Testis (tissue), 2 donors: ENCODE measurements around the gene IRGQ.

ENCODE experiments used
- CTCF ChIP-seq, 3 experiments: fragments of 450-650 bp in 2 of 3; fragments of 200-600 bp in 1 of 3; sonication (generic) in 1 of 3; IDR thresholded peaks; one replicate each; pipeline ENCODE4 v1.5.1; 2016 to 2019; ENCODE audit warnings: antibody characterized with exemption in 3 of 3, mild to moderate bottlenecking in 2 of 3, moderate library complexity in 1 of 3
- POLR2A ChIP-seq: fragments of 450-650 bp; IDR thresholded peaks from one replicate; pipeline ENCODE4 v1.6.1; 2017; ENCODE audit warnings: antibody characterized with exemption, mild to moderate bottlenecking, moderate library complexity

- TF ChIP-seq POLR2A (no peak), CTCF (IDR thresholded peaks at IDR 0.05) (no peak)
These were observed 43.8 kb downstream of the IRGQ start for GRCh38 chr19:43552198-43552450.
